ENCODE results near the gene UNC119.

- TF ChIP-seq CTCF (conservative IDR thresholded peaks at IDR 0.05 in 1 of 2, IDR thresholded peaks at IDR 0.05 in 1 of 2; ENCODE audit: low read depth in 1 of 2, low read length in 2 of 2) (no peak), EZH2 (IDR thresholded peaks at IDR 0.05; ENCODE audit: low read length, missing control alignments) (no peak)
Observed at GRCh38 chr17:28536532-28537218, 15.7 kb downstream of the UNC119 start.
